ENCODE measurements around the gene MBNL1. TPM values are rescaled to one million over a fixed set of nuclear protein-coding genes. Genes with fewer than 3 reads are reported as not detected.

The MBNL1 gene
- total RNA-seq, 4 donors from 2014 or later: 413 to 774 (median 604) TPM

DNA sequence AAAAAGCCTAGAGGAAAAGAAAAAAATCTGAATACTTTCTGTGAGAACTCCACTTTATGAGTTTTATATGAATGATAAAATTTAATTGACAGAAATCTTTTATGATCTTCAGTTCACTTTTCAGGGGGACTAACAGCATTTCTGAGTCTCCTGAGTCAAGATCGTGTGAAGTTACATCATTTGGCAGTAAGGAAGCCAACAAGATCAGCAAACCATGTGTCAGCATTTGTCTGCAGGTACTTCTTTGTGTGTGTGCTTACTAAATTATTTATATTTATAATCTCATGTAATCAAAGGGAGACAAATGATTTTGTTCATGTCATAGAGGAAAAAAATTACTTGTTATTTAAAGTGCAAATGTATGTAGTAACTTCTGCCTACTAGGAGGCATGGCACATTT, 217.6 kb downstream of the MBNL1 start:
- TF ChIP-seq, protein P1, sequence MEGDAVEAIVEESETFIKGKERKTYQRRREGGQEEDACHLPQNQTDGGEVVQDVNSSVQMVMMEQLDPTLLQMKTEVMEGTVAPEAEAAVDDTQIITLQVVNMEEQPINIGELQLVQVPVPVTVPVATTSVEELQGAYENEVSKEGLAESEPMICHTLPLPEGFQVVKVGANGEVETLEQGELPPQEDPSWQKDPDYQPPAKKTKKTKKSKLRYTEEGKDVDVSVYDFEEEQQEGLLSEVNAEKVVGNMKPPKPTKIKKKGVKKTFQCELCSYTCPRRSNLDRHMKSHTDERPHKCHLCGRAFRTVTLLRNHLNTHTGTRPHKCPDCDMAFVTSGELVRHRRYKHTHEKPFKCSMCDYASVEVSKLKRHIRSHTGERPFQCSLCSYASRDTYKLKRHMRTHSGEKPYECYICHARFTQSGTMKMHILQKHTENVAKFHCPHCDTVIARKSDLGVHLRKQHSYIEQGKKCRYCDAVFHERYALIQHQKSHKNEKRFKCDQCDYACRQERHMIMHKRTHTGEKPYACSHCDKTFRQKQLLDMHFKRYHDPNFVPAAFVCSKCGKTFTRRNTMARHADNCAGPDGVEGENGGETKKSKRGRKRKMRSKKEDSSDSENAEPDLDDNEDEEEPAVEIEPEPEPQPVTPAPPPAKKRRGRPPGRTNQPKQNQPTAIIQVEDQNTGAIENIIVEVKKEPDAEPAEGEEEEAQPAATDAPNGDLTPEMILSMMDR (IDR thresholded peaks at IDR 0.05; ENCODE audit: low read depth): no peak

DNA sequence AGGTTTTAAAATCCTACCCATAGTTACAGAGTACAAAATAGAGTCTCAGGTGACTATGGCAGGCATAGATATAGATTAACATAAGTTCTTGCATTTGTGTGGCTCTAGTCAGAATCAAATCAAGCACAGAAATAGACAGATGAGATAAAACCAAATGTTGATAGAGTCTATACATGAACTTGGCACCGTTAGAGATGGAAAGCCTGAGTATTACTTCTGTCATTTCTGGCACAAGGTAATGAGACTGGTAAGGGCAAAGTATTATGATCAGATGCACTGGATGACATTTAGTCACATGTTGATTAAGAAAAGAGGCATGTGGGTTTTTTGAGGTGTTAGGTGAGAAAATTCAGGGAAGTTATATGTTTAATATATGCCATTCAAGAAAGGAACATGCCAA, 219.7 kb downstream of the MBNL1 start:
- TF ChIP-seq, protein P1 (IDR thresholded peaks at IDR 0.05; ENCODE audit: low read depth): no peak

DNA sequence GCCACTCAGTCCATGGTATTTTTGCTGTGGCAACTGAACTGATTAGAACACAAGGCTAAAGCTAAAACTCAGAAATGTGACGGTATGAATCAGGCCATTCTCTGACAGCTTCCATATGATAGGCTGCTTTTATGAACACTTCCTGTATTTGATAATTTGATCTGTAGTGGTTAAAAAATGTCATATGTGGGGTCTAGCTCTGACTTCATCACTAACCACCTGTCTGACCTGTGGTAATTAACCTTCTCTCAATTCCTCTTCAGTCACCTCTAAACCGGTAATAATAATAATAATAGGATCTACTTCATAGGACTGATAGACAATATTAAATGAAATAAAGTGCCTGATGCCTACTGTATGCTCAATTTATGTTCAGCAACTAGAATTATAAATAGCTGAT, 223.2 kb downstream of the MBNL1 start:
- TF ChIP-seq, protein P1 (IDR thresholded peaks at IDR 0.05; ENCODE audit: low read depth): no peak

DNA sequence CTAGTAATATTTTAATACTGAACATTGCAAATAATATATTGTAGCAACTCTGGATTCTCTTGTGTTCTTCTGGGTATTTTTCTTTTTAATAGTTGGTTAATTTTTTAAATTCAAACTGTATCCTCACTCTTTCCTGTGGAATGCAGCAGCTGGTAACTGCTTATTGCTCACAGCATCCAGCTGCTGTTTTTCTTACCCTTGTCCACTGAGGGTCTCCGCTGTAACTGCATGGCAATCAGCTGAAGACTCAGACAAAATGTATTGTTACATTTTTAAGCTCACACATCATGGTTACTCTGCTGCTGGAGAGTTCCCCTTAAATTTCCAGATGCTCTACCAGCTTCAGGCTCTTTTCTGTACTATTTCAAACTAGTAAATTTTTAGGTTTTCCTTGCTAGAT, 227.6 kb downstream of the MBNL1 start:
- TF ChIP-seq, protein P1 (IDR thresholded peaks at IDR 0.05; ENCODE audit: low read depth): no peak

DNA sequence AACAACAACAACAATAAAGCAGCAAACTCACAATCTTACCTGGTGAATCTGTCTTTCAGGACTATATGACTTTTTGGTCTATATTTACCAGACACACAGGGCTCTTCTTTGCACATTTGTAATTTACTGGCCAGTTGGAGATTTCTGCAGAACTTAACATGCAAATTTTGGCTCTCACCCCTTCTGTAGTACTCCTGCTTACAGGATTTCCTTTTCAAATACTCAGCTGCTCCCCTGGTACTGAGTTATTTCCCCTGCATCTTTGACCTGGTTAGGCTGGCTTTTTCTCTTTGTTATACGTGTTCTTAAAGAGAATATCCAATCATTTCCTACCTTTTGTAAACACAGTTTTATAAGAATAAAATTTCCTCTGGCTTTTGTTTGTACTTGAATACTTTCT, 228.0 kb downstream of the MBNL1 start:
- TF ChIP-seq, protein P1 (IDR thresholded peaks at IDR 0.05; ENCODE audit: low read depth): no peak

DNA sequence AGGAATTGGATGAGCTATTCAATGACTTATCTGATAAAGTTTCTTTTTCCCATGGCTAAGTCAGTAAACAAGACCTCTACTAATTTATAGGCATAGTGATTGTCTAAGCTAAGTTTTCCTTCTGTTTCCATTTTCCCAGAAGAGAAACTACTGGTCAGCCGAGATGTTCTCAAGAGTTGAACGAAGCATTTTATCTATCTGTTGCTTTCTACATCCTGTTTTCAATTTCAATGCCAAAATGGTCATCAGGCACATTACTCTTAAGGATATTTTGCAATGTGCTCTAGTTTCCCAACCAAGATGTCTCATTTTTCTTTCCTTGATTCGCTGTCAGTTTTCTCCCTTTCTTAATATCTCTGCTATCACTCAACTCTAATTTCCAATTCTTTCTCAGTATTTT, 228.7 kb downstream of the MBNL1 start:
- TF ChIP-seq, protein P1 (IDR thresholded peaks at IDR 0.05; ENCODE audit: low read depth): no peak

DNA sequence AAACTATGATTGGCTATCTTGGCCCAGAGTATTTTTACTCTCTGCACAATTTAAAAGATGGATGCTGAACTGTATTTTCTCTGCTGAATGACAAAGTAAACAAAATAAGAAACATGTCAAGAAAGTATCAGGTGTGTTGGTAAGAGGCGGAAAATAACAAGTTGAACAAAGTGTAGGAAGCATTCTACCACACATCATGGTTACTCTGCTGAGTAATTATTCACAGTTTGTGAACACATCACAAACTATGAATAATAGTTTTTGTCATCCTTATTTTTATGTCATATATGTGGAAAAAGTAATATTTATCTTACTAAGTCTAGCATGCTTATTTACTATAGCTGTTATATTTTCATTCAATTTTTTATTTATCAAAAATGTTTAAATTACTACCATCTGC, 229.2 kb downstream of the MBNL1 start:
- TF ChIP-seq, protein P1 (IDR thresholded peaks at IDR 0.05; ENCODE audit: low read depth): no peak
